ENCODE measurements around the gene MBOAT1. TPM values are rescaled to one million over a fixed set of nuclear protein-coding genes. Genes with fewer than 3 reads are reported as not detected.

MBOAT1 gene
- total RNA-seq, 1 experiment from 2014 or later = 9.9 TPM

DNA sequence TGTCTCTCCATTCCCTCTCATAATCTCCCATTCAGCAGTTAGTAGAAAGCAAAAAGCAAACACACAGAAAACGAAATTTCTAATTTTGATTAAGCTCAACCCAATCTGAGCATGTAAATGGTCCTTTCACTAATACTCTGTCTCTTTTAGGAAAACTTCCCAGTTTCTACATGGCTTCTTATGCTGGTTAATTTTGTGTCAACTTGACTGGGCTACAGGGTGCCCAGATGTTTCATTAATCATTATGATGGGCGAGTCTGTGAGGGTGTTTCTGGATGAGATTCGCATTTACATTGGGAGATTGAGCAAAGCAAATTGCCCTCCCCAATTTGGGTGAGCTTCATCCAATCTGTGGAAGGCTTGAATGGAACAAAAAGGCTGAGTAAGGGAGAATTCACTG is 142.2 kb downstream of the MBOAT1 start:
- H2AK5ac ChIP-seq (ENCODE audit: insufficient read length, low read length) = no peak overlapping the region
- no peaks in the 10 kb centered on the region for H4K20me1 ChIP-seq (ENCODE audit: control insufficient read depth, insufficient read depth, insufficient read length)
- Mint-ChIP-seq H3K9me3 (peaks cover 13% of the 10 kb centered on the region in 2 experiments; a peak in 4 of 5 replicates), H3K27me3 (ENCODE audit: low read depth) (no peaks in the 10 kb centered on the region), H3K4me3 (no peak overlapping the region), H3K4me1 (no peaks in the 10 kb centered on the region), H3K27ac (no peak overlapping the region), H3K36me3 (ENCODE audit: insufficient read depth in 1 of 3, low read depth in 3 of 3) (peaks cover 0 to 13% (median 0%) of the 10 kb centered on the region in 3 experiments; a peak in 2 of 7 replicates)
- no peak overlapping the region for H3T11ph ChIP-seq (ENCODE audit: low read length)
- H2BK12ac ChIP-seq (ENCODE audit: insufficient read length, low read depth, low read length) = no peak overlapping the region
- H3K9ac ChIP-seq (ENCODE audit: extremely low read depth, insufficient read length, low read length) = no peak overlapping the region
- H3K4me1 ChIP-seq (ENCODE audit: insufficient read depth, low read length) = no peaks in the 10 kb centered on the region
- no peak overlapping the region for H2BK5ac ChIP-seq (ENCODE audit: insufficient read length, low read length)
- DNase-seq = no peak
- no peak overlapping the region for H2BK120ac ChIP-seq (ENCODE audit: low read depth, low read length, poor library complexity, severe bottlenecking)
- H3K56ac ChIP-seq (ENCODE audit: insufficient read length, low read depth, low read length) = no peak overlapping the region
- H3K18ac ChIP-seq (ENCODE audit: insufficient read length, low read depth, low read length) = no peak overlapping the region
- no peak overlapping the region for H4K8ac ChIP-seq (replicated peaks; ENCODE audit: insufficient read length, low read depth, low read length)
- H2BK15ac ChIP-seq (ENCODE audit: low read depth, low read length) = no peak overlapping the region
- H3K4ac ChIP-seq (ENCODE audit: low read depth, low read length) = no peak overlapping the region
- TF ChIP-seq, protein P1, sequence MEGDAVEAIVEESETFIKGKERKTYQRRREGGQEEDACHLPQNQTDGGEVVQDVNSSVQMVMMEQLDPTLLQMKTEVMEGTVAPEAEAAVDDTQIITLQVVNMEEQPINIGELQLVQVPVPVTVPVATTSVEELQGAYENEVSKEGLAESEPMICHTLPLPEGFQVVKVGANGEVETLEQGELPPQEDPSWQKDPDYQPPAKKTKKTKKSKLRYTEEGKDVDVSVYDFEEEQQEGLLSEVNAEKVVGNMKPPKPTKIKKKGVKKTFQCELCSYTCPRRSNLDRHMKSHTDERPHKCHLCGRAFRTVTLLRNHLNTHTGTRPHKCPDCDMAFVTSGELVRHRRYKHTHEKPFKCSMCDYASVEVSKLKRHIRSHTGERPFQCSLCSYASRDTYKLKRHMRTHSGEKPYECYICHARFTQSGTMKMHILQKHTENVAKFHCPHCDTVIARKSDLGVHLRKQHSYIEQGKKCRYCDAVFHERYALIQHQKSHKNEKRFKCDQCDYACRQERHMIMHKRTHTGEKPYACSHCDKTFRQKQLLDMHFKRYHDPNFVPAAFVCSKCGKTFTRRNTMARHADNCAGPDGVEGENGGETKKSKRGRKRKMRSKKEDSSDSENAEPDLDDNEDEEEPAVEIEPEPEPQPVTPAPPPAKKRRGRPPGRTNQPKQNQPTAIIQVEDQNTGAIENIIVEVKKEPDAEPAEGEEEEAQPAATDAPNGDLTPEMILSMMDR (conservative IDR thresholded peaks at IDR 0.05) = no peak
- H3K23me2 ChIP-seq (ENCODE audit: insufficient read length, low read depth, low read length, poor library complexity, severe bottlenecking) = no peaks in the 10 kb centered on the region
- H4K5ac ChIP-seq (ENCODE audit: insufficient read length, low read depth, low read length) = no peak overlapping the region
- H3K23ac ChIP-seq (ENCODE audit: insufficient read length, low read depth, low read length) = no peak overlapping the region
- H3K14ac ChIP-seq (ENCODE audit: insufficient read depth, low read length) = no peak overlapping the region
- H4K91ac ChIP-seq (ENCODE audit: insufficient read length, low read depth, low read length) = no peak overlapping the region
- no peak overlapping the region for H3K4me2 ChIP-seq (ENCODE audit: insufficient read depth, insufficient read length, low read length)
- H2BK20ac ChIP-seq (ENCODE audit: low read depth, low read length, poor library complexity, severe bottlenecking) = no peak overlapping the region
- H2AFZ ChIP-seq (ENCODE audit: low read length) = no peak overlapping the region
- no peaks in the 10 kb centered on the region for H3K27me3 ChIP-seq (ENCODE audit: insufficient read depth, low read length)
- WGBS (ENCODE audit: extremely low coverage, insufficient read length, low lambda C conversion rate) = no CpG with 5 or more reads among the region's 3 CpGs
- H3K27ac ChIP-seq (ENCODE audit: insufficient read length, low read depth, low read length) = no peak overlapping the region
- no peaks in the 10 kb centered on the region for H3K9me3 ChIP-seq (ENCODE audit: control insufficient read depth, low read depth, low read length)
- no peaks in the 10 kb centered on the region for H3K79me1 ChIP-seq (ENCODE audit: insufficient read depth, low read depth, low read length, poor library complexity, severe bottlenecking)
- no peaks in the 10 kb centered on the region for H3K79me2 ChIP-seq (ENCODE audit: insufficient read depth, low read length)
